Endothelial cell of umbilical vein (primary cell): Measurements from ENCODE around the gene ARHGEF11. TPM values are rescaled to one million over a fixed set of nuclear protein-coding genes. Genes with fewer than 3 reads are reported as not detected.

Experiments used
- BruUV-seq: library from RNA; stranded (reverse); fragments of 400-500 nt; replicated peaks from 2 replicates; lab custom pipeline; 2021; lab: Mats Ljungman, UMichigan
- CTCF ChIA-PET: fragments of 300-600, 350-600 bp; sonication (Branson Sonifier 250); formaldehyde crosslinking; loops from one replicate; lab custom pipeline; 2021; ENCODE audit warnings: antibody characterized with exemption, inconsistent platforms; lab: Charles Lee
- POLR2A ChIA-PET: fragments of 300-600, 350-600 bp; sonication (Branson Sonifier 250); formaldehyde crosslinking; loops from one replicate; lab custom pipeline; 2021; ENCODE audit warnings: antibody characterized with exemption, inconsistent platforms; lab: Charles Lee
- DNase-seq: peaks from one replicate; pipeline ENCODE4 v3.0.0-alpha.2; 2011; ENCODE audit warnings: low read depth, low spot score
- FAIRE-seq: peaks from 2 replicates; lab custom pipeline; 2011; peaks lifted over from hg19 to GRCh38; lab: Jason Lieb, UNC
- H2AFZ ChIP-seq: 2 replicates; pipeline ENCODE4 v1.6.0; 2012; ENCODE audit warnings: low read depth, low read length, control low read depth, inconsistent platforms
- H3K27ac ChIP-seq: 2 replicates; pipeline ENCODE4 v1.5.1; 2011; ENCODE audit warnings: low read depth, mild to moderate bottlenecking, control low read depth, low read length, moderate library complexity; ENCODE audit not compliant: insufficient read depth
- H3K27me3 ChIP-seq, 2 experiments: 2 replicates each; pipeline versions ENCODE4 v1.6.0 to v1.6.1; 2011; ENCODE audit warnings: low read length in 2 of 2, mixed read lengths in 1 of 2; ENCODE audit not compliant: control insufficient read depth in 2 of 2, insufficient read depth in 2 of 2
- H3K36me3 ChIP-seq, 2 experiments: 2 replicates in 1 of 2; 3 replicates in 1 of 2; pipeline ENCODE4 v1.5.1; 2011; ENCODE audit warnings: low read length in 2 of 2, mild to moderate bottlenecking in 1 of 2, moderate library complexity in 1 of 2; ENCODE audit not compliant: control insufficient read depth in 2 of 2, insufficient read depth in 2 of 2; ENCODE audit errors: extremely low read depth in 1 of 2
- H3K4me1 ChIP-seq: 3 replicates; pipeline ENCODE4 v1.5.1; 2011; ENCODE audit warnings: mild to moderate bottlenecking, low read length; ENCODE audit not compliant: control insufficient read depth, insufficient read depth; ENCODE audit errors: extremely low read depth
- H3K4me2 ChIP-seq: 2 replicates; pipeline ENCODE4 v1.6.1; 2011; ENCODE audit warnings: low read length, control low read depth, mixed read lengths; ENCODE audit not compliant: insufficient read depth
- H3K4me3 ChIP-seq, 3 experiments: fragments of 200-600 bp in 1 of 3; sonication (generic), shearing (Covaris generic) in 1 of 3; replicated peaks in 1 of 3; 2 replicates each; pipeline ENCODE4 v1.5.1; 2011 to 2016; ENCODE audit warnings: control low read depth in 3 of 3, low read length in 3 of 3, mild to moderate bottlenecking in 2 of 3, inconsistent platforms in 1 of 3, low read depth in 1 of 3, moderate library complexity in 1 of 3; ENCODE audit not compliant: insufficient read depth in 1 of 3
- H3K79me2 ChIP-seq: 2 replicates; pipeline ENCODE4 v1.6.0; 2012; ENCODE audit warnings: low read length, inconsistent platforms; ENCODE audit not compliant: control insufficient read depth, insufficient read depth
- H3K9ac ChIP-seq: replicated peaks from 2 replicates; pipeline ENCODE3; 2011; ENCODE audit warnings: low read length, control low read depth; ENCODE audit not compliant: insufficient read depth; ENCODE audit errors: extremely low read depth
- H3K9me1 ChIP-seq: replicated peaks from 3 replicates; pipeline ENCODE4 v1.6.0; 2011; ENCODE audit warnings: mild to moderate bottlenecking, low read length; ENCODE audit not compliant: control insufficient read depth, insufficient read depth; ENCODE audit errors: extremely low read depth
- H3K9me3 ChIP-seq: replicated peaks from 2 replicates; pipeline ENCODE4 v1.5.1; 2012; ENCODE audit warnings: low read length, inconsistent platforms; ENCODE audit not compliant: control insufficient read depth, insufficient read depth
- H4K20me1 ChIP-seq: replicated peaks from 2 replicates; pipeline ENCODE3; 2011; ENCODE audit warnings: mild to moderate bottlenecking, low read length; ENCODE audit not compliant: control insufficient read depth, insufficient read depth; ENCODE audit errors: extremely low read depth
- CTCF ChIP-seq, 2 donors: IDR thresholded peaks; 1 replicate in 1 of 2; 2 replicates in 1 of 2; pipeline ENCODE4 v1.5.1; 2011; ENCODE audit warnings: low read length in 2 of 2, mild to moderate bottlenecking in 2 of 2, moderate library complexity in 2 of 2, control low read depth in 1 of 2, inconsistent platforms in 1 of 2, low read depth in 1 of 2; ENCODE audit not compliant: insufficient read depth in 1 of 2; ENCODE audit errors: extremely low read depth in 1 of 2
- EZH2 ChIP-seq: IDR thresholded peaks from 2 replicates; pipeline ENCODE4 v1.6.1; 2012; ENCODE audit warnings: borderline replicate concordance, low read depth, mild to moderate bottlenecking, moderate library complexity, low read length, inconsistent platforms; ENCODE audit not compliant: severe bottlenecking
- FOS ChIP-seq: IDR thresholded peaks from 2 replicates; pipeline ENCODE4 v1.6.1; 2011; ENCODE audit warnings: mild to moderate bottlenecking, low read length, moderate library complexity, borderline replicate concordance; ENCODE audit not compliant: insufficient read depth
- GATA2 ChIP-seq: IDR thresholded peaks from 2 replicates; pipeline ENCODE4 v1.7.0; 2011; ENCODE audit warnings: low read depth, mild to moderate bottlenecking, moderate library complexity, mixed read lengths, low read length; ENCODE audit not compliant: insufficient read length, insufficient read depth
- JUN ChIP-seq: IDR thresholded peaks from 2 replicates; pipeline ENCODE4 v1.6.1; 2011; ENCODE audit warnings: borderline replicate concordance, low read depth; ENCODE audit not compliant: insufficient read length, insufficient read depth
- MAX ChIP-seq: IDR thresholded peaks from 2 replicates; pipeline ENCODE4 v1.6.1; 2011; ENCODE audit not compliant: insufficient read depth, insufficient read length
- MYC ChIP-seq: IDR thresholded peaks from one replicate; pipeline ENCODE4 v1.6.1; 2011; ENCODE audit warnings: mild to moderate bottlenecking, low read depth, low read length
- POLR2A ChIP-seq: IDR thresholded peaks from 2 replicates; pipeline ENCODE4 v1.6.1; 2012; ENCODE audit warnings: low read depth, mild to moderate bottlenecking, control low read depth, low read length
- POLR2AphosphoS5 ChIP-seq: IDR thresholded peaks from 2 replicates; pipeline ENCODE4 v1.6.1; 2012; ENCODE audit warnings: low read depth, mild to moderate bottlenecking, control low read depth, low read length, moderate library complexity; ENCODE audit not compliant: insufficient read depth
- dilution Hi-C: fragments of 300-500 bp; cut with MboI; formaldehyde crosslinking; loops from one replicate; pipeline ENCODE4 v1.15.0; 2019; ENCODE audit warnings: low sequenced_read_pairs; ENCODE audit not compliant: extremely low pct_ligation_motif_present
- intact Hi-C: fragments of 100-400 bp; cut with micrococcal nuclease; formaldehyde crosslinking; loops from one replicate; pipeline ENCODE4 v1.10.0; 2022
- polyA plus RNA-seq, 4 experiments: library from polyadenylated mRNA; depleted of rRNA in 3 of 4; stranded (reverse) in 3 of 4; unstranded in 1 of 4; fragments of >200 nt; gene quantifications; 2 replicates each; pipeline versions ENCODE4 v1.2.1 to v1.2.3, GENCODE V29; 2011 to 2012; ENCODE audit warnings: missing spikeins in 1 of 4
- total RNA-seq: library from RNA; stranded (reverse); gene quantifications from 2 replicates; pipeline ENCODE4 v1.2.3, GENCODE V29; 2021

The ARHGEF11 gene
- total and polyA plus RNA-seq, 2 donors (not counting 3 experiments of a cell fraction or from before 2014, with no cell fraction given) = 18.2 to 28.0 TPM

- Histone ChIP-seq H3K4me3 (no peak overlapping the region), H3K27me3 (peaks cover 8 to 9% of the 10 kb centered on the region in 2 experiments), H4K20me1 (no peaks in the 10 kb centered on the region), H3K9me3 (no peaks in the 10 kb centered on the region), H3K4me2 (no peak overlapping the region), H3K9me1 (no peaks in the 10 kb centered on the region), H3K79me2 (no peaks in the 10 kb centered on the region), H3K9ac (no peak overlapping the region), H3K36me3 (no peaks in the 10 kb centered on the region), H3K4me1 (no peaks in the 10 kb centered on the region), H2AFZ (no peak overlapping the region), H3K27ac (no peak overlapping the region)
- no peak for TF ChIP-seq GATA2
- no peak for TF ChIP-seq EZH2
- no peak for TF ChIP-seq CTCF (IDR thresholded peaks at IDR 0.05; ENCODE audit: extremely low read depth in 1 of 2, insufficient read depth in 1 of 2, low read depth in 1 of 2, low read length in 2 of 2)
- TF ChIP-seq POLR2A = no peak
- TF ChIP-seq POLR2AphosphoS5 = no peak
- TF ChIP-seq JUN = no peak
- no peak for TF ChIP-seq FOS
- TF ChIP-seq MYC = no peak
- TF ChIP-seq MAX = no peak
- CTCF ChIA-PET = interaction anchor here (0.6 to 1.8 kb wide), 3 partner anchors 13 to 150 kb away, joined by 3 to 19 read pairs (median 7); no protein-coding TSS in a partner anchor
- POLR2A ChIA-PET = no interaction called here
- DNase-seq (no peak), FAIRE-seq (no peak)
- BruUV-seq = no TSS peak
- intact Hi-C loops = loop anchor here (10.0 kb wide), 1 partner anchor 113 kb away; no protein-coding TSS in a partner anchor
- dilution Hi-C loops = no loop called here
Measured at GRCh38 chr1:157077394-157077793, 31.9 kb upstream of the ARHGEF11 start.
